Osteocyte (in vitro differentiated cells): Measurements from ENCODE around the gene ZNF540. TPM values are rescaled to one million over a fixed set of nuclear protein-coding genes. Genes with fewer than 3 reads are reported as not detected.

Experiments used
- DNase-seq: peaks from one replicate; pipeline ENCODE4 v3.0.0; 2021; ENCODE audit warnings: mixed read lengths; ENCODE audit not compliant: unreplicated experiment; ENCODE audit errors: extremely low spot score
- H3K27ac Mint-ChIP-seq: one replicate; pipeline ENCODE4 v1.8.0; 2021; ENCODE audit warnings: mild to moderate bottlenecking, mixed read lengths; ENCODE audit not compliant: unreplicated experiment
- H3K27me3 Mint-ChIP-seq: one replicate; pipeline ENCODE4 v1.8.0; 2021; ENCODE audit warnings: mixed read lengths; ENCODE audit not compliant: unreplicated experiment
- H3K36me3 Mint-ChIP-seq: one replicate; pipeline ENCODE4 v1.8.0; 2021; ENCODE audit warnings: mixed read lengths; ENCODE audit not compliant: unreplicated experiment
- H3K4me1 Mint-ChIP-seq: one replicate; pipeline ENCODE4 v1.8.0; 2021; ENCODE audit warnings: mixed read lengths; ENCODE audit not compliant: unreplicated experiment
- H3K4me3 Mint-ChIP-seq: one replicate; pipeline ENCODE4 v1.8.0; 2021; ENCODE audit warnings: mild to moderate bottlenecking, moderate library complexity, mixed read lengths; ENCODE audit not compliant: unreplicated experiment
- H3K9me3 Mint-ChIP-seq: one replicate; pipeline ENCODE4 v1.8.0; 2021; ENCODE audit warnings: mixed read lengths; ENCODE audit not compliant: unreplicated experiment
- total RNA-seq: library from RNA; stranded (reverse); gene quantifications from 2 replicates; pipeline ENCODE4 v1.2.1, GENCODE V29; 2021
- TF ChIP-seq, protein P1 (sequence below): fragments of 200-600 bp; sonication (generic); IDR thresholded peaks from 2 replicates; pipeline ENCODE4 v1.5.0; 2021; ENCODE audit warnings: antibody characterized with exemption, mild to moderate bottlenecking, moderate library complexity

The ZNF540 gene
- total RNA-seq, 1 donor from 2014 or later, result 1.9 TPM

DNA sequence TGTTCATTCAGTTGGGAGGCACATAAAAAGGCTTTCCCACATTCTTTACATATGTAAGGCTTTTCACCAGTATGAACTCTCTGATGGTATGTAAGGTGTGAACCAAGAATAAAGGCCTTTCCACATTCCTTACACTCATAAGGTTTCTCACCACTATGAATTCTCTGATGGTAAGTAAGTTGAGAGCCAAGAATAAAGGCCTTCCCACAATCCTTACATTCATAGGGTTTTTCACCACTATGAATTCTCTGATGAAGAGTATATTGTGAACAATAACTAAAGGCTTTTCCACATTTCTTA lies 29.4 kb upstream of the ZNF540 start:
- TF ChIP-seq, protein P1, sequence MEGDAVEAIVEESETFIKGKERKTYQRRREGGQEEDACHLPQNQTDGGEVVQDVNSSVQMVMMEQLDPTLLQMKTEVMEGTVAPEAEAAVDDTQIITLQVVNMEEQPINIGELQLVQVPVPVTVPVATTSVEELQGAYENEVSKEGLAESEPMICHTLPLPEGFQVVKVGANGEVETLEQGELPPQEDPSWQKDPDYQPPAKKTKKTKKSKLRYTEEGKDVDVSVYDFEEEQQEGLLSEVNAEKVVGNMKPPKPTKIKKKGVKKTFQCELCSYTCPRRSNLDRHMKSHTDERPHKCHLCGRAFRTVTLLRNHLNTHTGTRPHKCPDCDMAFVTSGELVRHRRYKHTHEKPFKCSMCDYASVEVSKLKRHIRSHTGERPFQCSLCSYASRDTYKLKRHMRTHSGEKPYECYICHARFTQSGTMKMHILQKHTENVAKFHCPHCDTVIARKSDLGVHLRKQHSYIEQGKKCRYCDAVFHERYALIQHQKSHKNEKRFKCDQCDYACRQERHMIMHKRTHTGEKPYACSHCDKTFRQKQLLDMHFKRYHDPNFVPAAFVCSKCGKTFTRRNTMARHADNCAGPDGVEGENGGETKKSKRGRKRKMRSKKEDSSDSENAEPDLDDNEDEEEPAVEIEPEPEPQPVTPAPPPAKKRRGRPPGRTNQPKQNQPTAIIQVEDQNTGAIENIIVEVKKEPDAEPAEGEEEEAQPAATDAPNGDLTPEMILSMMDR, result no peak
- no peak overlapping the region for H3K4me3 Mint-ChIP-seq
- H3K36me3 Mint-ChIP-seq, result peaks cover 79% of the 10 kb centered on the region
- H3K27me3 Mint-ChIP-seq, result no peaks in the 10 kb centered on the region
- no peaks in the 10 kb centered on the region for H3K4me1 Mint-ChIP-seq
- no peak overlapping the region for H3K27ac Mint-ChIP-seq
- peaks cover 65% of the 10 kb centered on the region for H3K9me3 Mint-ChIP-seq
- no peak for DNase-seq

DNA sequence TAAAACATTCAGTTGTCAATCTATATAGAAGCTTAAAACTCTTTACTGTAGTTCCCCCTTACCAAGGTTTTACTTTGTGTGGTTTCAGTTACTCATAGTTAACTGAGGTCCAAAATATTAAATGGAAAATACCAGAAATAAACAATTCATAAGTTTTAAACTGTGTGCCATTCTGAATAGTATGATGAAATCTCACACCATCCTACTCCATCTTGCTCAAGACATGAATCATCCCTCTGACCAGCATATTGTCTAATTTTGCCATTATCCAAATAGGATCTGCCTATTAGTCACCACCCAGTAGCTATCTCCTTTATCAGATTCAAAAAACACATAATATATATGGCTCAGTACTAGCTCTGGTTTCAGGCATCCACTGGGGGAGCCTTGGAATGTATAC lies 22.5 kb upstream of the ZNF540 start:
- Mint-ChIP-seq H3K36me3 (peaks cover 63% of the 10 kb centered on the region), H3K27ac (no peak overlapping the region), H3K9me3 (peaks cover 51% of the 10 kb centered on the region), H3K4me1 (no peaks in the 10 kb centered on the region), H3K27me3 (no peaks in the 10 kb centered on the region), H3K4me3 (no peak overlapping the region)
- no peak for DNase-seq
- TF ChIP-seq, protein P1, result no peak

DNA sequence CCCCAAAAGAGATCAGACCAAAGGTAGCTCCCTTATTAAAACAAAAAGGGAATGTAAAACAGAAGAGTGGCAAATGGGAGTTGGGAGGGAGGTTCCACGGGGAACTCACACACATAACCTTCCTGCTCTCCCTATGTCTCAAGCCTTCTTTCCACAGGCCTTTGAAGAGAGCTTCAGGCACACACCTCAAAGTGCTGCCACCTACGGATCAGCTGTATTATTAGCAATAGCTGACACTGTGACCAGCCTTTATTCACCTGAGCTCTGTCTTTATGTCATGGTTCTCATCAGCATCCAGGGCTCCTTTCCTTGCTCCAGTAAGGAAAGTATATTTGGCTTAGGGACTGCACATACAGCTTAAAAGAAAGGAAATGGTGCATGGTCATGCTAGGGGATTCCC lies 11.3 kb upstream of the ZNF540 start:
- H3K4me1 Mint-ChIP-seq, result no peaks in the 10 kb centered on the region
- H3K27ac Mint-ChIP-seq, result no peak overlapping the region
- peaks cover 48% of the 10 kb centered on the region for H3K36me3 Mint-ChIP-seq
- H3K9me3 Mint-ChIP-seq, result peaks cover 44% of the 10 kb centered on the region
- no peaks in the 10 kb centered on the region for H3K27me3 Mint-ChIP-seq
- no peak for DNase-seq
- H3K4me3 Mint-ChIP-seq, result no peak overlapping the region
- TF ChIP-seq, protein P1, result no peak

DNA sequence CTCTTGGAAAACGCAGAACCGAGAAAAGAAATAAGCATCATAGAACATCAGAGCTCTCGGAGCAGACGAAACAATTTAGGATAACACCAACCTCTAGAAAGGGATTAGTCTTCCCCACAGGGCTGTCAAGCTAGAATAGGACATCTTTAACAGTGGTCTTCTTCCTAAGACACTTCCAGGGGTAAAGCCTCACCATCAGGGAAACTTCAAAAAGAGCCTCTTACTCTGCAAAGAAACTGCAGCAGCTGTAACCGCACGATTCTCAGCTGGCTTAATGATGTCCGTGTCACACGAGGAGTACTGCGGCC lies 726 bp upstream of the ZNF540 start:
- peaks cover 15% of the 10 kb centered on the region for H3K36me3 Mint-ChIP-seq
- TF ChIP-seq, protein P1, result no peak
- peaks cover 19% of the 10 kb centered on the region for H3K4me1 Mint-ChIP-seq
- H3K27me3 Mint-ChIP-seq, result no peaks in the 10 kb centered on the region
- peak overlapping the region; percentile 95 for H3K27ac Mint-ChIP-seq
- peaks cover 24% of the 10 kb centered on the region for H3K9me3 Mint-ChIP-seq
- H3K4me3 Mint-ChIP-seq, result peak overlapping the region; percentile 94
- DNase-seq, result no peak

DNA sequence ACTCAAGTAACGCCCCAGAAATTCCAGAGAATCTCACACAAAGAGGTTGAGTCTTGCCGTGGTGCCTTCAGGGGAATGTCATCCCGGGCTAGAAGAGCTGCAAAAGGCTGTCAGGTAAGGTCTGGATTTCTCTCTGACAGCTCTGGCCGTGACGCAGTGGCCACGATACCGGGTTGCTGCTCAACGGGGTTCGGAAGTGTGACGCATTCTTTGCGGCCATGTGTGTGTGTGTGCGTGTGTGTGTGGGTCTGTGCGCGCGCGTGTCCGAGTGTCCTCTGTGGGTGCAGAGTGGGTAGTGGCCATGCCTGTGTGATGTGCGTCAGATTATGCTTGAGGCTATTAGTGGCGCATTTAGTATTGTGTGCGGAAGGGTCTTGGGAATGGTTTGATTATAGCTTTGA lies 306 bp downstream of the ZNF540 start:
- Mint-ChIP-seq H3K36me3 (peaks cover 18% of the 10 kb centered on the region), H3K27me3 (no peaks in the 10 kb centered on the region)
- DNase-seq, result no peak

More for the DNA sequence above, 306 bp downstream of the ZNF540 start:
- H3K4me1 Mint-ChIP-seq, result peaks cover 19% of the 10 kb centered on the region
- H3K9me3 Mint-ChIP-seq, result peaks cover 23% of the 10 kb centered on the region
- TF ChIP-seq, protein P1, result no peak
- peak overlapping the region; percentile 94 for H3K4me3 Mint-ChIP-seq
- H3K27ac Mint-ChIP-seq, result peak overlapping the region; percentile 95
